Stimulated activated CD8-positive, alpha-beta memory T cell treated with anti-CD3 and anti-CD28 coated beads, Interleukin-15, amount 100 ng/mL, for 48 hours (primary cell): ENCODE data around the gene TRIM24.
A peak's percentile ranks its signal among the peaks of the same experiment; 100 is the strongest.
"Not testable (repeated sequence)": the region's sequence is repeated elsewhere in the genome, so short reads cannot be mapped to it uniquely, and the experiment has no call there.

ENCODE experiments used
- DNase-seq, 2 donors: peaks; one replicate each; pipeline ENCODE4 v3.0.0-alpha.2; 2020; ENCODE audit warnings: low read depth in 2 of 2

Gene TRIM24

DNA sequence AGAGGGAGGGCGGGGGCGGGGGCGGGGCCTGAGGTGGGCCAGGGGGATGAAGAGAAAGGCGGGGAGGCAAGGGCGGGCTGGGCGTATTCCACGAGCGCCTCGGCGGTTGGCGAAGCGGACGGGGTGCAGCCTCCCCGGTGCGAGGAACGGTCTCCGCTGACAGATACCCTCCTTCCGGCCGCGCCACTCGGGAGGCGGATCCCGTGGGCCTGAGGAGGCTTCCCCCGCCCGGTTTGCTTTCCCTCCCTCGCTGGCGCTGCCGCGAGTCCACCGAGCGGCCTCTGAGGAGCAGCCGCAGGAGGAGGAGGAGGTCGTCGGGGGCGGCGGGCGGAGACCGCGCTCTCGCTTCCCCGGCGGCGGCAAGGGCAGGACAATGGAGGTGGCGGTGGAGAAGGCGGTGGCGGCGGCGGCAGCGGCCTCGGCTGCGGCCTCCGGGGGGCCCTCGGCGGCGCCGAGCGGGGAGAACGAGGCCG is at the start of gene TRIM24:
Gene TRIM24, plus strand, starts transcription at position 84 of the 473 bp plus-strand sequence. Its CDS starts 290 bp downstream, at position 374.
- DNase-seq, result peak in 1 of 2 donors; percentile 95

DNA sequence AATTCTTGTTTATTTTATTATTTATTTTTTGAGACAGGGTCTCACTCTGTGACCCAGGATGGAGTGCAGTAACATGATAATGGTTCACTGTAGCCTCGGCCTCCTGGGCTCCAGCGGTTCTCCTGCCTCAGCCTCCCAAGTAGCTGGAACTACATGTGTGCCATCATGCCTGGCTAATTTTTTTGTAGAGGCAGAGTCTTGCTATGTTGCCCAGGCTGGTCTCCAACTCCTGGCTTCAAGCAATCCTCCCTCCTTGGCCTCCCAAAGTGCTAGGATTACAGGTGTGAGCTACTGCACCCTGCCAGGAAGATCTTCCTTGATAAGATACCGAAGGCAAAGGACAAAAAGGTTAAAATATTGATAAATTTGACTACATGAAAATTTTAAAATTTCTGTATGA is 48.0 kb upstream of the TRIM24 start:
- not testable (repeated sequence) for DNase-seq

- not testable (repeated sequence) for DNase-seq
Observed at GRCh38 chr7:138412921-138413320, 47.1 kb upstream of the TRIM24 start.

- no peak for DNase-seq
Observed at GRCh38 chr7:138417078-138417700, 42.9 kb upstream of the TRIM24 start.

DNA sequence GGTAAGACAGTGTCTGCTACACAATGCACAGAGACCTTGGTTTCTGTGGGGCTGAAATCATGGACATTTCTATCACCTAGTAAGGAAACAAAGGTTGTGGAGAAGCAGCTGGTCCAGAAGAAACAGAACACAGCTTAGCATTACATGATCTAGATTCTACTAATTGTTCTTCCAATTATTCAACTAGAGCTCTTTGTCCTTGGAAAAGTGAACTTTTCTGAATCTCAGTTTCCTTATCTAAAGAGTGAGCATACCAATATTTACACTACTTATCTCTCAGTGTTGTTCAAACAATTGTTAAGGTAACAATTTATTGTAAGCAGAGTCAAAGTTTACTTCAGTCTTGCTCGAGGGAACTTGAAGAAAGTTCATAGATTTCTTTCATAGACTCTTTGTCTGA is 42.3 kb upstream of the TRIM24 start:
- no peak for DNase-seq

GRCh38 chr7:138418403-138418802 is 41.7 kb upstream of the TRIM24 start:
- DNase-seq, result not testable (repeated sequence)

- no peak for DNase-seq
Observed at GRCh38 chr7:138425026-138425425, 35.0 kb upstream of the TRIM24 start.

DNA sequence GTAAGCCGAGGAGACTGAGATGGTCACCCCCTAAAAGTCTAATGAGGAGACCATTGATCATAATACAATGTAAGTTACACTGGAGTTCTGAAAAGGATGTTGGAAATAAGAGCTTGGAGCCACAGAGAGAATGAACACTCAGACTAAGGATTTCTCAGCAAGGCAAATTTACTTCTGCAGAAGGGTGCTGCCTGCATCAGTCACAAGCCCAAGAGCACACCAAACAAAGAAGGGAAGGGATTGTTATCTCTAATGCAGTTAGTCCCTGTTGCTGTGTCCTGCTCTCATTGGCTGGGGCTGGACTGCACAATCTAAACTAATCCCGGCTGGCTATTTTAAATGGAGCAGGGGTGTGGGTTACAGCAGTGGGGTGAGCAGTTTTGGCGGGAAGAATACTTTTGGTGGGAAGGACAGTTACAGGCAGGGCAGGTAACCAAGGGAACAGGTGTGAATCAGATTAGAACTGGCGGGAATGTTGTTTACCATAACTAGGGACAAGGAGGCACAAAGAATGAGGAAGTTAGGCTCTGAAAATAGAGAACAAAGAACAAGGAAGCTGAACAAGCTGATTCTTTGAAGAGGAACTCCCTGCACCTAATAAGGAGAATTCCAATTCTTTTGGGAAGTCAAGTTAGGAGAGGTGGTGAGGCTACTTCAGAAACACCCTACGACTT is 30.3 kb upstream of the TRIM24 start:
- DNase-seq, result no peak

DNA sequence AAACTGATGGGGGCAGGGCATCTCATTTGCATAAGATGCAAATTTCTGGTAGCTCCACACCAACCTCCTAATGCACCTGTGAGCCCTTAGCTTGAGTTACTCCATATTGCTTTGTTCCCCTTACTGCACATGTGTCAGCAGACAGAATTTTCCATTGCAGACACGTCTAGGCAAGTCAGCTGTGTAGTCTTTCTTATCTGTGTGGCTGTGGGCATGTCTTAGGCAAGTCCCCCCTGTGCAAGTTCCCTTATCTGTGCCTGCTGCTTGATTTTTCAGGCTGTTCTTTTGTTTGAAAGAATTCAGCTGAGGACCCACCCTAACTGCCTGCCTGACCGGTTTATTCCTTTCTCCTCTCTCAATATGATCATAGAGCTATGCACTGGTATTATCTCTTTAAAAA is 28.5 kb upstream of the TRIM24 start:
- DNase-seq, result no peak

DNA sequence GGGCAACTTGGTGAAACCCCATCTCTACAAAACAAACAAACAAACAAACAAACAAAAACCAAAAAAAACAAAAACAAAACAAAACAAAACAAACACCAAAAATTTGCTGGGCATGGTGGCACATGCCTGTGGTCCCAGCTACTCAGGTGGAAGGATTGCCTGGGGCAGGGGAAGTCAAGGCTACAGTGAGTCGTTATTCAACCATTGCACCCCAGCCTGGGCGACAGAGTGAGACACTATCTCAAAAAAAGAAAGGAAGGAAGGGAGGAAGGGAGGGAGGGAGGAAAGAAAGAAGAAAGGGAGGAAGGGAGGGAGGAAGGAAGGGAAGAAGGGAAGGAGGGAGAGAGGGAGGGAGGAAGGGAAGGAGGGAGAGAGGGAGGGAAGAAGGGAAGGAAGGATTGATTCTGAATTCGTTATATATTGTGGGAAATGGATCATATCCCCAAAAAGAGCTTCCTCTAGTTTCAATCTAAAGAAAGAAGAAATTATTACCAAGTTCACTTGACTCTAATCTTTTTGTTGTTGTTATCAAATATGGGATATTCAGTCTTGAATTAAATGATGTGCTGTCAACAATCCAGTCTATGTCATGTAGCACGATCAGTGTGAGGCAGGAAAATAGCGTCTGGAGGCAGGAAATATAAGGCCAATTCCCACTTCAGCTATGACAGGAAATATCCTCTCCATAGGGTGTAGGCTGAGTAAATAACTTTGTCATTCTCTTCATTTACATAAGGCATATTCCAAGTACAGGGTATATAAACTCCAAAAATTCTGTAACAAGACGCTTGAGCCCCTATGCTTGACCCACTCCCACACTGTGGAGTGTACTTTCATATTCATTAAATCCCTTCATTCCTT is 26.2 kb upstream of the TRIM24 start:
- DNase-seq, result no peak

- no peak for DNase-seq
Observed at GRCh38 chr7:138434597-138435019, 25.5 kb upstream of the TRIM24 start.

DNA sequence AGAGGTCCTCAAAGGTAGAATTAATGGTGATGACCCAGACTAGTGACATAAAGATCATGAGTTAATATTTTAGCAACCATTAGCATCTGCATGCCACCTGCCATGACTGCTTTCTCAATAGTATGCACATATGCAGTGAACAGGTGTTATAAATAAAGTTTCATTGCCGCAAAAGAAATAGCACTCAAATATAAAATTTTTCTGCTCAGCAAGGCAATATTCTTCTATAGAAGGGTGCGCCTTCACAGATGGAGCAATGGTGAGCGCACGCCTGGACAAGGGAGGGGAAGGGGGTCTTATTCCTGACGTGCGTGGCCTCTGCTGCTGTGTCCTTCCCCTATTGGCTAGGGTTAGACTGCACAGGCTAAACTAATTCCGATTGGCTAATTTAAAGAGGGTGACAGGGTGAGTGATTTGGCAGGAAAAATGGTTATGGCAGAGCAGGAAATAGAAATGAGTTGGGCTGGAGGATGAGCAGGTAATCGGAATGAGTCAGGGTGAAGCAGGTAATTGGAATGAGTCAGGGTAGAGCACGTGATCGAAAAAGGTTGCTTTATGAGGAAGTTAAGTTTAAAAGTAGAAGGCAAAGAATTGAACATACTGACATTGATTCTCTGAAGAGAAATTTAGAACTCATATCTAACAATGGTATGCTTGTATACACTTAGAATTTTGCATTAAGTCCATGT is 24.7 kb upstream of the TRIM24 start:
- DNase-seq, result no peak

DNA sequence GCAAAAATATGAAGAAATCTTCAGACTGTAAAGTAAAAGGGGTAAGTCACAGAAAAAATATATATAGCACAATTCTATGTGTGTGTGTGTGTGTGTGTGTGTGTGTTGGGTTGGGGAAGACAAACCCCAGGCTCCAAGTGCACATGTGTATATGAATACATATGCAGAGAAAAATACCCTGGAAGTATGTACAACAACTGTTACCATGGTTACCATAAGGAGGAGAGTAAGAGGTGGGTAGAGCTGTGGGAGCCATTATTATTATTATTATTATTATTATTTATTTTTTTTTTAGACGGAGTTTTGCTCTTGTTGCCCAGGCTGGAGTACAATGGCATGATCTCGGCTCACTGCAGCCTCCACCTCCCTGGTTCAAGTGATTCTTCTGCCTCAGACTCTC is 23.7 kb upstream of the TRIM24 start:
- no peak for DNase-seq

DNA sequence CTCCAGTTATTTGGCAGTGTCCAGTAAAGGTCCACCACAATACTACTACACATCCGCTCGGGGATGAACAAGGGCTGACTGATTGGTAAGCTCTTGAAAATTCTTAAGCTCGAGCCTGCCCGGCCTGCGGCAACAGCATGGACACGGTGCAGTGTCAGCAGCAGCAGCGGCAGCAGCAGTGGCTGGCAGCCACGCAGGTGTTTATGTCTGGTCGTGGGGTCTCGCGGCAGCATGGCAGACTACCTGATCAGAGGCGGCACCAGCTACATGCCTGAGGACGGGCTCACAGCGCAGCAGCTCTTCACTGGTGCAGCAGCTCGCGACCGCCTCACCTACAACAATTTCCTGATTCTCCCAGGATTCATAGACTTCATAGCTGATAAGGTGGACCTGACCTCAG is 19.6 kb upstream of the TRIM24 start:
- DNase-seq, result no peak

- no peak for DNase-seq
Observed at GRCh38 chr7:138442822-138443221, 17.2 kb upstream of the TRIM24 start.

DNA sequence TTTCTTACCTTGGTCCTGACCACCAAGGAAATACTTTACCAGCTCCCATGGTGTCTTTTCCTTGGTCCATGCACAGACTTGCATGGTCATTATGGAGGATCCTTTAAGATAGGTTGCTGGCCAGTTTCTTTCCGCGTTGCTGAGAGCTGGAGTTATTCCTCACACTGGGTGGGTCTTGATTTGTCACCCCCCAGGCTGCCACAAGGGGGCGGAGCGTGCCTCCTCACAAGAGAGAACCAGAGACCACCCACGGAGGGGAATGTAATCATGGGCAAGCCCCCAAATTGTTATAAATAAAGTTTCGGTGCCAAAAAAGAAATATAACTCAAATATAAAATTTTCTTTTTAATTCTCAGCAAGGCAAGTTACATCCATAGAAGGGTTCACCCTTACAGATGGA is 10.5 kb upstream of the TRIM24 start:
- DNase-seq, result no peak

GRCh38 chr7:138455609-138456008 is 4.5 kb upstream of the TRIM24 start:
- no peak for DNase-seq

DNA sequence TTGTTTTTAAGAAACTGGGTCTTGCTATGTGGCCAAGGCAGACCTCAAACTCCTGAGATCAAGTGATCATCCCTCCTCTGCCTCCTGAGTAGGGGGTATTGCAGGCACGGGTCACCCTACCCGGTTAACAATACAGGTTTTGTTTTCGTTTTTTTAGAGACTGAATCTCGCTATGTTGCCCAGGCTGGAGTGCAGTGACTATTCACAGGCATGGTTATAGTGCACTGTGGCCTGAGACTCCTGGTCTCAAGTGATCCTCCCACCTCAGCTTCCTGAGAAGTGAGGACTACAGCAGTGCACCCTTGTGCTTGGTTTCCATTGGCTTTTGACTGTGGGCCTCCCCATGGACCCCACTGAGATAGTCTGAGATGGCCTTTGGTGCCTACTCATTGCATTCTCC is 3.8 kb upstream of the TRIM24 start:
- no peak for DNase-seq

DNA sequence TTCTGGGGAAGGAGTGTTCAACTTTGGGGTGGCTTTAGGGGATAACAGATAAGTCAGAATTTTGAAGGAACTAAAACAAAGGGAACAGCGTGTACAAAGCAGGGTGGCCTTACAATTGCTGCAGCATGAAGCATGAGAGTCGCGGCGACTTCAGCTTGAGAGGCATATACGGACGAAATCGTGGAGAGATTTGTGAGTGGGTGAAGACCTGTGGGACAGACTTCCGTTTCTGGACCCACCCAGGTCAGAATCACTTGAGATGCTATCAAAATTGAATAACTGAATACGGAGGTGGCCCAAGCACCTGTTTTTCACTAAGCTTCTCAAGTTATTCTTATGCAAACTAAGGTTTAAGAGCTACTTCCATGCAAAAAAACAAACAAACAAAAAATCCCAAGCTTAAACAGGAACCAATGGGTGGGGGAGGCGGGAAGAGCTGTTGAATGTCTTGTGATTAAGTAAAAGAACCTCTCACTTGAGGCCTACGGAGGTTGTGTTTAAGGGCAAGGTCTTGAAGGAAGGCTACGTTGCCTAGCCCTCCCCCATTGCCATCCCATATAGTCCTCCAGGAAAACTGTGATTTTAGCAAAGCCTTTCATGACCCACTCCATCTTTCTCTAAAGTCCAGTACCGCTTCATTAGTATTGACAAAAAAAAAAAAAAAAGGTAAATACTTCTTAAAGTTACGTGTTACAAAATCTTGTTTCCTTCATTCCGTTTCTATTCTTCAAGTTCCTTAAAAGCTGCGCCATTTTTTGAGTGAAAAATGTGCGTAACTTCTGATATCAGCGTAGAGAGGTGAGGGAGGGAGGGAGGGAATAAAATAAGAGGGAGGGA is 1.3 kb upstream of the TRIM24 start:
- no peak for DNase-seq

- peak in 1 of 2 donors; percentile 96 for DNase-seq
Observed at GRCh38 chr7:138459413-138460175, 465 bp upstream of the TRIM24 start.
